ENCODE data around the gene WWOX. TPM values are rescaled to one million over a fixed set of nuclear protein-coding genes. Genes with fewer than 3 reads are reported as not detected.

Gene WWOX
- total RNA-seq, 4 donors from 2014 or later: 12.9 to 53.5 (median 25.6) TPM

DNA sequence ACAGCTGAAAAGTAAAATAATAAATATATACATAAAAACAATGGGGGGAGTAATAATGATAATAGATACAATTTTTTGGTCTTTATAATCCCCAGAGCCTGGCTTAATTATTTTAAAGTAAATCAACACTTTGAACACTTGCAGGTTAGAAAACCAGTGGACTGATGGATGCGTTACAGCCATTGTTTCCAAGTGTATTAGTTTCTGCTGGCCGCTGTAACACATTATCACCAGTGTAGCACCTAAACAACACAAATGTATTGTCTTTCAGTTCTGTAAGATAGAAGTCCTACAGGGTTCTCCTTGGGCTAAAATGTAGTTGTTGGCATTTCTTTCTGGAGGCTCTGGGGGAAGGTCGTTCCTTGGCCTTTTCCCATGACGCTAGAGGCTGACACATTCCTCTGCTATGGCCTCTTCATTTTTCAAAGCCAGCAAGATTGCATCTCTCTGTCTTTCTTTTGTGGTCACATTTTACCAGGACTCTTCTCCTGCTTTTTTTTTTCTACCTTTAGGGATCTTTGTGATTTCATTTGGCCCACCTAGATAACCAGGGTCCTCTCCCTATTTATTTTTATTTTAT, 116.8 kb downstream of the WWOX start:
- Histone ChIP-seq H3K27me3 (peaks cover 24% of the 10 kb centered on the region), H3K4me1 (no peaks in the 10 kb centered on the region), H3K36me3 (no peaks in the 10 kb centered on the region), H3K9me3 (no peaks in the 10 kb centered on the region), H3K27ac (no peak overlapping the region), H3K4me3 (no peak overlapping the region)
- 91 to 97% methylated on average over 4 of the region's 4 CpGs for WGBS, 2 donors (ENCODE audit: low coverage in 1 of 2)
- no peak for ATAC-seq
- no peak for TF ChIP-seq POLR2AphosphoS5 (IDR thresholded peaks at IDR 0.05)
- TF ChIP-seq, protein P1, sequence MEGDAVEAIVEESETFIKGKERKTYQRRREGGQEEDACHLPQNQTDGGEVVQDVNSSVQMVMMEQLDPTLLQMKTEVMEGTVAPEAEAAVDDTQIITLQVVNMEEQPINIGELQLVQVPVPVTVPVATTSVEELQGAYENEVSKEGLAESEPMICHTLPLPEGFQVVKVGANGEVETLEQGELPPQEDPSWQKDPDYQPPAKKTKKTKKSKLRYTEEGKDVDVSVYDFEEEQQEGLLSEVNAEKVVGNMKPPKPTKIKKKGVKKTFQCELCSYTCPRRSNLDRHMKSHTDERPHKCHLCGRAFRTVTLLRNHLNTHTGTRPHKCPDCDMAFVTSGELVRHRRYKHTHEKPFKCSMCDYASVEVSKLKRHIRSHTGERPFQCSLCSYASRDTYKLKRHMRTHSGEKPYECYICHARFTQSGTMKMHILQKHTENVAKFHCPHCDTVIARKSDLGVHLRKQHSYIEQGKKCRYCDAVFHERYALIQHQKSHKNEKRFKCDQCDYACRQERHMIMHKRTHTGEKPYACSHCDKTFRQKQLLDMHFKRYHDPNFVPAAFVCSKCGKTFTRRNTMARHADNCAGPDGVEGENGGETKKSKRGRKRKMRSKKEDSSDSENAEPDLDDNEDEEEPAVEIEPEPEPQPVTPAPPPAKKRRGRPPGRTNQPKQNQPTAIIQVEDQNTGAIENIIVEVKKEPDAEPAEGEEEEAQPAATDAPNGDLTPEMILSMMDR (IDR thresholded peaks at IDR 0.05): no peak
- no peak for TF ChIP-seq EP300 (IDR thresholded peaks at IDR 0.05)
- no peak for TF ChIP-seq POLR2A (IDR thresholded peaks at IDR 0.05)

- no peak overlapping the region for H3K4me3 ChIP-seq
- 82 to 86% methylated on average over 6 to 7 of the region's 7 CpGs for WGBS, 2 donors (ENCODE audit: low coverage in 1 of 2)
Observed at GRCh38 chr16:78217276-78217675, 117.8 kb downstream of the WWOX start.

DNA sequence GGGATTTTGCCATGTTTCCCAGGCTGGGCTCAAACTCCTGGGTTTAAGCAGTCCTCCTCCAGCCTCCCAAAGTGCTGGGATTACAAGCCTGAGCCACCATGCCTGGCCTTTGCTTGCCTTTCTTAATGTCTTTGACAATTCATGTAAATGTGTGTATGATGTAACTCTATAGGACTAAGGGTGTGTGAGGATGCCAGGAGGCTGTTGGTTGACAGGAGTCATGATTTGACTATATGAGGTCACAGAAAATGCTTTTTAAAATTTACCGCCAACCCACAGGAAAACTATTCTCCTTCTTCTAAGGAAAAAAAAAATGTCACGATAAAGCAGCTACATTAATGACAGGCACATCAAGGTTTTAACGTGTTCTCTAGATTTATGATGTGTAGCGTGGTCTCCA, 118.8 kb downstream of the WWOX start:
- Histone ChIP-seq H3K36me3 (no peaks in the 10 kb centered on the region), H3K4me3 (no peak overlapping the region), H3K4me1 (no peaks in the 10 kb centered on the region), H3K9me3 (no peaks in the 10 kb centered on the region), H3K27ac (no peak overlapping the region), H3K27me3 (peaks cover 7% of the 10 kb centered on the region)
- ATAC-seq: no peak
- TF ChIP-seq POLR2AphosphoS5 (IDR thresholded peaks at IDR 0.05) (no peak), POLR2A (IDR thresholded peaks at IDR 0.05) (no peak), EP300 (IDR thresholded peaks at IDR 0.05) (no peak)
- TF ChIP-seq, protein P1 (IDR thresholded peaks at IDR 0.05): no peak
- 93 to 100% methylated on average over 4 of the region's 4 CpGs for WGBS, 2 donors (ENCODE audit: low coverage in 1 of 2)

More at GRCh38 chr16:78217276-78217675, 117.8 kb downstream of the WWOX start:
- Histone ChIP-seq H3K27ac (no peak overlapping the region), H3K4me1 (no peaks in the 10 kb centered on the region), H3K27me3 (peaks cover 16% of the 10 kb centered on the region), H3K9me3 (no peaks in the 10 kb centered on the region), H3K36me3 (no peaks in the 10 kb centered on the region)
- ATAC-seq: no peak
- TF ChIP-seq EP300 (IDR thresholded peaks at IDR 0.05): no peak
- no peak for TF ChIP-seq POLR2AphosphoS5 (IDR thresholded peaks at IDR 0.05)
- TF ChIP-seq POLR2A (IDR thresholded peaks at IDR 0.05): no peak
- TF ChIP-seq, protein P1 (IDR thresholded peaks at IDR 0.05): no peak

DNA sequence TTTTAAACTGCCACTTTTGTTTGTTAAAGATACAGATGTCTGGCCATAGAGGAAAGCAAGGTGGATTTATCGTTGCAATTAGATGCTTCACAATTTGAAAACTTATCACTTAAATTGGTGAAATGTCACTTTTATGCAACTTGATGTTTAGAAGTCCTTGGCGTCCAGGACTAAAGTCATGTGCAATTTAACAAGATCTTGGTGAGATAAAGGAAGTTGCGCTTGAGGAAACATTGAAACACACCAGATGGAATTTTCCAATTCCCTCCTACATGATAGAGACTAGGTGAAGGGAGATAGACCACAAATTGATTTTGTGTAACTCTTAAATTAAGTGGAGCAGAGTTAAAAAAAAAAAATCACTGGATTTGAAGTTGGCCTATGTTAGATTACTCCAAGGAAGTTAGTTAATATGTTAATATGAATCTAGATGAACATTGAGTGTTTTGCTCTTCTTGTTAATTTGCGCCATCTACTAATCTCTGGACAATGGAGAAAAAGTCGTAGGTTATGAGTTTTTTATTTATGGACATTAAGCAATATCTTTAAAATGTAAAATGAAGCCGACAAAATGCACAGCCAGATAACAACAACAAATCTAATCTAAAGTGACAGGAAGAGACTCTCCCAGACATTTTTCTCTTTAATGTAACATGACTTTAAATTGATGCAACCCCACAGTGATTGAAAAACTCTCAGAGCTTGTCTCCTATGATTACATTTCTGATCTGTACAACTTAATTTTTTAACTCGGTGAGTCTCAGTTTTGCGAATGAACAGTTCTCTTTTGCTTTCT, 119.6 kb downstream of the WWOX start:
- no peak for ATAC-seq
- 92 to 95% methylated on average over 8 of the region's 8 CpGs for WGBS, 2 donors (ENCODE audit: low coverage in 1 of 2)
- no peaks in the 10 kb centered on the region for H3K4me1 ChIP-seq
- TF ChIP-seq EP300 (IDR thresholded peaks at IDR 0.05): no peak
- TF ChIP-seq, protein P1 (IDR thresholded peaks at IDR 0.05): no peak
- no peak for TF ChIP-seq POLR2A (IDR thresholded peaks at IDR 0.05)
- no peak for TF ChIP-seq POLR2AphosphoS5 (IDR thresholded peaks at IDR 0.05)
- H3K36me3 ChIP-seq: no peaks in the 10 kb centered on the region
- H3K4me3 ChIP-seq: no peak overlapping the region
- H3K9me3 ChIP-seq: no peaks in the 10 kb centered on the region
- peaks cover under 1% of the 10 kb centered on the region for H3K27me3 ChIP-seq
- H3K27ac ChIP-seq: no peak overlapping the region

- no peak for ATAC-seq
- Histone ChIP-seq H3K4me3 (no peak overlapping the region), H3K36me3 (no peaks in the 10 kb centered on the region), H3K4me1 (no peaks in the 10 kb centered on the region), H3K9me3 (no peaks in the 10 kb centered on the region), H3K27me3 (no peaks in the 10 kb centered on the region), H3K27ac (no peak overlapping the region)
- 100% methylated on average over 2 of the region's 2 CpGs for WGBS, 2 donors (ENCODE audit: low coverage in 1 of 2)
- TF ChIP-seq EP300 (IDR thresholded peaks at IDR 0.05): no peak
- TF ChIP-seq POLR2AphosphoS5 (IDR thresholded peaks at IDR 0.05): no peak
Observed at GRCh38 chr16:78220571-78220970, 121.1 kb downstream of the WWOX start.

Data from gastroesophageal sphincter (tissue), 4 donors.